ENCODE results near the gene GAS2L1. TPM values are rescaled to one million over a fixed set of nuclear protein-coding genes. Genes with fewer than 3 reads are reported as not detected.
"Not testable (repeated sequence)": the region's sequence is repeated elsewhere in the genome, so short reads cannot be mapped to it uniquely, and the experiment has no call there.

GAS2L1 gene
- total RNA-seq, 2 experiments from 2014 or later, result 1.1 to 1.4 TPM

- Mint-ChIP-seq H3K27ac (no peak overlapping the region), H3K9me3 (no peaks in the 10 kb centered on the region), H3K36me3 (peaks cover 1% of the 10 kb centered on the region), H3K4me1 (no peaks in the 10 kb centered on the region), H3K4me3 (no peak overlapping the region), H3K27me3 (no peaks in the 10 kb centered on the region)
- no peak for DNase-seq
These were observed 28.4 kb downstream of the GAS2L1 start for GRCh38 chr22:29334696-29335344.

GRCh38 chr22:29335656-29336055, 29.2 kb downstream of the GAS2L1 start:
- no peaks in the 10 kb centered on the region for H3K27me3 Mint-ChIP-seq
- H3K9me3 Mint-ChIP-seq, result no peaks in the 10 kb centered on the region
- DNase-seq, result no peak
- H3K27ac Mint-ChIP-seq, result no peak overlapping the region
- no peak overlapping the region for H3K4me3 Mint-ChIP-seq
- H3K4me1 Mint-ChIP-seq, result no peaks in the 10 kb centered on the region
- peaks cover 1% of the 10 kb centered on the region for H3K36me3 Mint-ChIP-seq

GRCh38 chr22:29336751-29337490, 30.5 kb downstream of the GAS2L1 start:
- Mint-ChIP-seq H3K9me3 (no peaks in the 10 kb centered on the region), H3K27me3 (no peaks in the 10 kb centered on the region), H3K36me3 (peaks cover 3% of the 10 kb centered on the region)

GRCh38 chr22:29337631-29338284, 31.3 kb downstream of the GAS2L1 start:
- Mint-ChIP-seq H3K27ac (no peak overlapping the region), H3K4me3 (no peak overlapping the region), H3K27me3 (no peaks in the 10 kb centered on the region), H3K36me3 (peaks cover 4% of the 10 kb centered on the region), H3K4me1 (no peaks in the 10 kb centered on the region), H3K9me3 (no peaks in the 10 kb centered on the region)
- DNase-seq, result no peak

More at GRCh38 chr22:29336751-29337490, 30.5 kb downstream of the GAS2L1 start:
- Mint-ChIP-seq H3K27ac (peak overlapping the region; percentile 65), H3K4me1 (no peaks in the 10 kb centered on the region), H3K4me3 (no peak overlapping the region)
- no peak for DNase-seq

DNA sequence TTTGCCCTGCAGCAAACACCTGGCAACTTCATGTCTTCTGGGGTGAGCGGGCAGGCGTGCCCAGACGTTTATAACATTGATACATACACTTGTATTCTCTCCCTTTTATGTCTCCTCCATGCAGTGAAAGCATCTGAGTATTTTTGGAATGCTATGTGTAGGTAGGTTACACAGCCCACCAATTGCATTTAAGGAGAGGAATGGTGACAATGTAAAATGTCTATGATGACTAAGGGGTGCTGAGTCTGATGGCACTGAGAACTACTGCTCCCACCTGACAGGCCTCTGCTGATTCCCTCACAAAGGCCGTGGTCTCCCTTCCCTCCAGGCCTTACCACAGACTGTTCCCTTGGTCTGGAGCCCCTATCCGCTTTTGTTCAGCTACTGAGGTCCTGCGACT, 31.9 kb downstream of the GAS2L1 start:
- no peak overlapping the region for H3K4me3 Mint-ChIP-seq
- no peaks in the 10 kb centered on the region for H3K9me3 Mint-ChIP-seq
- no peak overlapping the region for H3K27ac Mint-ChIP-seq
- H3K4me1 Mint-ChIP-seq, result no peaks in the 10 kb centered on the region
- no peak for DNase-seq
- peaks cover 7% of the 10 kb centered on the region for H3K36me3 Mint-ChIP-seq
- no peaks in the 10 kb centered on the region for H3K27me3 Mint-ChIP-seq

DNA sequence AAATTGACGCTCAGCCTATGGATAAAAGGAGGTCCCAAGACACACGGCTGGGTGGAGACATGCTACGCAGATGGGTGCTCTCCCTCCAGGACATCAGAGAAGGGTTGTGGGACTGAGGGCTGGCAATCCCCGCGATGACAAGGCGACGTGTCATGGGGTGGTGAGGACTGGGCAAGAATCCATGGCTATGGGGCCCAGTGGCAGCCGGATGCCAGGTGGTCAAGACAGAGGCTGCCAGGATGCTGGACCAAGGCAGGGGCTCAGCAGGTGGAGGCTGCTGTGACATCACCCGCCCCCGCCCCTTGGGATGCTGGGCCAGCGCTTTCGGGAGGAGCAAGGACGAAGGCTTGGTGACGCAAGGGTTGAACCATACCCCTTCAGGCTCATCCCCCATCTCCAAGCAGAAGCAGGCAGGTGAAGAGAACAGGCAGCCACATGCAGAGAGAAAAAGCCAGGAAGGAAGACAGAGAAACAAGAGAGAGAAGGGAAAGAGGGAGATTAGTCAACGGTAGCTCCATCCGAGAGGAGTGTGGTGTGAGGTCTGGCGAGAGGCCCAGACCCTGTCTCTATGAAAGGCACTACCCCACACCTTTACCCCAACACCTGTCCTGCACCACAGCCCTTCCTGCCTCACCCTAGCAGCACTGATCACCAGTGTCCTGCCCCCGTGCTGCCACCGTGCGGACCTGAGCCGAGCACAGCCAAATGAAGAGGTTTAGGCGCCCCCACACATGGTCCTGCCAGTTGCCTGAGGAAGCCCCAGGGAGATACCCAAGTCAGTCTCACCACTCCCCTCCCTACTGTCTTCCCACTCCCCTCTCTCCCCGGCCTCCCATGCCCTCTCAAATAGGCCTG, 33.2 kb downstream of the GAS2L1 start:
- Mint-ChIP-seq H3K4me3 (no peak overlapping the region), H3K9me3 (no peaks in the 10 kb centered on the region), H3K36me3 (peaks cover 7% of the 10 kb centered on the region), H3K4me1 (no peaks in the 10 kb centered on the region), H3K27ac (no peak overlapping the region), H3K27me3 (no peaks in the 10 kb centered on the region)
- DNase-seq, result no peak

DNA sequence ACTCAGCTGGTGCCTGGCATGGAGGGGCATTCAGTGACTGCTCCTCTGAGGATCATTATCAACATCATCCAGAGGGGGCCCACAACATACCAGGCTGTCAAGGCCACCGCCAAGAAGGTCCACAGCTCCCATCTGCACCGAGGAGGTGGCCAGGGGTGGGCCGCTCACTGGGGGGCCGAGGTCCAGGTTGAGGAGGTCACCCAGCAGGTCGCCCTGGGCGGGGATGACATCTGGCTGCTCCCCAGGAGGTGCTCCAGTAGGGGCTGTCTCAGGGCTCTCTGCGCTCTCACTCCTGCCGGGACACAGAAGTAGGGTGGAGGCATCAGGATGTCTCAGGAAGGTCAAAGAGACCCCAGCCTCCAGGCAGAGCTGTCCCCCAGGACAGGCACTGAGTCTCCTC, 34.1 kb downstream of the GAS2L1 start:
- no peaks in the 10 kb centered on the region for H3K27me3 Mint-ChIP-seq
- H3K4me3 Mint-ChIP-seq, result no peak overlapping the region
- H3K27ac Mint-ChIP-seq, result no peak overlapping the region
- H3K36me3 Mint-ChIP-seq, result peaks cover 6% of the 10 kb centered on the region
- H3K4me1 Mint-ChIP-seq, result no peaks in the 10 kb centered on the region
- H3K9me3 Mint-ChIP-seq, result no peaks in the 10 kb centered on the region
- DNase-seq, result no peak

GRCh38 chr22:29341056-29341848, 34.8 kb downstream of the GAS2L1 start:
- H3K4me1 Mint-ChIP-seq, result no peaks in the 10 kb centered on the region
- no peak overlapping the region for H3K4me3 Mint-ChIP-seq
- no peak overlapping the region for H3K27ac Mint-ChIP-seq
- H3K9me3 Mint-ChIP-seq, result no peaks in the 10 kb centered on the region
- no peak for DNase-seq
- peaks cover 6% of the 10 kb centered on the region for H3K36me3 Mint-ChIP-seq
- H3K27me3 Mint-ChIP-seq, result no peaks in the 10 kb centered on the region

DNA sequence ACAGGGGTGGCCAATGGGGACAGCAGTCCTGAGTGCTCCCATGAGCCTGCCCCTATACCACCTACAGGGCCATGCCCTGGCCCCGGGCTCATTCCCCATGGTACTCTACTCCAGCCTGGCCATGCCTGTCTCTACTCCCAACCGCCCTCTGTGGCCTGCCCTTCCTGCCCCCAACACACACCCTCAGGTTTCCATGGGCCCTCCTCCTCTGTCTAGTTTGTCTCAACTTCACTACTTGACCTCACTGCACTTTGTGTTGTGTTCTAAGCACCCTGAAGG, 35.3 kb downstream of the GAS2L1 start:
- H3K36me3 Mint-ChIP-seq, result peaks cover 6% of the 10 kb centered on the region
- H3K9me3 Mint-ChIP-seq, result no peaks in the 10 kb centered on the region
- H3K4me3 Mint-ChIP-seq, result no peak overlapping the region
- no peak for DNase-seq
- H3K27me3 Mint-ChIP-seq, result no peaks in the 10 kb centered on the region
- H3K4me1 Mint-ChIP-seq, result no peaks in the 10 kb centered on the region
- H3K27ac Mint-ChIP-seq, result no peak overlapping the region

- no peaks in the 10 kb centered on the region for H3K27me3 Mint-ChIP-seq
- H3K27ac Mint-ChIP-seq, result no peak overlapping the region
- peaks cover 6% of the 10 kb centered on the region for H3K36me3 Mint-ChIP-seq
- H3K4me1 Mint-ChIP-seq, result no peaks in the 10 kb centered on the region
- H3K9me3 Mint-ChIP-seq, result no peaks in the 10 kb centered on the region
- no peak for DNase-seq
- H3K4me3 Mint-ChIP-seq, result no peak overlapping the region
These were observed 35.7 kb downstream of the GAS2L1 start for GRCh38 chr22:29342177-29342576.

GRCh38 chr22:29342577-29343312, 36.3 kb downstream of the GAS2L1 start:
- H3K4me3 Mint-ChIP-seq, result no peak overlapping the region
- no peaks in the 10 kb centered on the region for H3K4me1 Mint-ChIP-seq
- no peaks in the 10 kb centered on the region for H3K27me3 Mint-ChIP-seq
- peaks cover 6% of the 10 kb centered on the region for H3K36me3 Mint-ChIP-seq
- DNase-seq, result no peak
- H3K27ac Mint-ChIP-seq, result no peak overlapping the region
- no peaks in the 10 kb centered on the region for H3K9me3 Mint-ChIP-seq

- Mint-ChIP-seq H3K4me1 (no peaks in the 10 kb centered on the region), H3K9me3 (no peaks in the 10 kb centered on the region), H3K27me3 (no peaks in the 10 kb centered on the region), H3K27ac (no peak overlapping the region), H3K4me3 (no peak overlapping the region), H3K36me3 (peaks cover 6% of the 10 kb centered on the region)
- no peak for DNase-seq
These were observed 36.9 kb downstream of the GAS2L1 start for GRCh38 chr22:29343313-29343805.

GRCh38 chr22:29344137-29344536, 37.7 kb downstream of the GAS2L1 start:
- DNase-seq, result no peak
- H3K27me3 Mint-ChIP-seq, result no peaks in the 10 kb centered on the region
- no peaks in the 10 kb centered on the region for H3K4me1 Mint-ChIP-seq
- peaks cover 9% of the 10 kb centered on the region for H3K36me3 Mint-ChIP-seq
- H3K4me3 Mint-ChIP-seq, result no peak overlapping the region
- H3K9me3 Mint-ChIP-seq, result no peaks in the 10 kb centered on the region
- no peak overlapping the region for H3K27ac Mint-ChIP-seq

DNA sequence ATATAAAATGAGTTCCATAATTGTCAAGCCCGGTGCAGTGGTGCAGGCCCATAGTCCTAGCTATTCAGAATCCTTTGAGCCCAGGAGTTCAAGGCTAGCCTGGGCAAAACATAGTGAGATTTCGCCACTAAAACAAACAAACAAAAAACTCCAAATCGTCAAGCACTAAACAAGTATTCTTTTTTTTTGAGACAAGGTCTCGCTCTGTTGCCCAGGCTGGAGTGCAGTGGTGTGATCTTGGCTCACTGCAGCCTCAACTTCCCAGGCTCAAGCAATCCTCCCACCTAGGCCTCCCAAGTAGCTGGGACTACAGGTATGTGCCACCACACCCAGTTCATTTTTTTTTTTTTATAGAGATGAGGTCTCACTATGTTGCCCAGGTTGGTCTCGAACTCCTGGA, 38.4 kb downstream of the GAS2L1 start:
- not testable (repeated sequence) for H3K36me3 Mint-ChIP-seq, H3K4me1 Mint-ChIP-seq, H3K27me3 Mint-ChIP-seq, H3K9me3 Mint-ChIP-seq, DNase-seq, H3K4me3 Mint-ChIP-seq, H3K27ac Mint-ChIP-seq

Data from activated naive CD8-positive, alpha-beta T cell treated with anti-CD3 and anti-CD28 coated beads for 36 hours (primary cell).